Thymus (tissue), 11 donors: ENCODE data around the gene PTGER1. TPM values are rescaled to one million over a fixed set of nuclear protein-coding genes. Genes with fewer than 3 reads are reported as not detected.

Experiments used
- DNase-seq, 9 donors: peaks; one replicate each; pipeline ENCODE4 v3.0.0-alpha.2; 2013; ENCODE audit warnings: low spot score in 9 of 9, low read depth in 6 of 9, missing footprints in 1 of 9
- H3K27ac ChIP-seq, 2 donors: one replicate each; pipeline ENCODE4 v1.5.1; 2013; ENCODE audit warnings: control low read depth in 1 of 2, low read depth in 1 of 2, low read length in 1 of 2, mild to moderate bottlenecking in 1 of 2, moderate library complexity in 1 of 2
- H3K27me3 ChIP-seq, 2 donors: one replicate each; pipeline ENCODE4 v1.5.1; 2013; ENCODE audit warnings: low read length in 1 of 2; ENCODE audit not compliant: control insufficient read depth in 2 of 2, insufficient read depth in 1 of 2
- H3K36me3 ChIP-seq, 2 donors: one replicate each; pipeline ENCODE4 v1.5.1; 2013; ENCODE audit warnings: low read length in 1 of 2, mild to moderate bottlenecking in 1 of 2, moderate library complexity in 1 of 2; ENCODE audit not compliant: control insufficient read depth in 2 of 2, insufficient read depth in 2 of 2
- H3K4me1 ChIP-seq, 2 donors: one replicate each; pipeline ENCODE4 v1.5.1; 2013; ENCODE audit warnings: low read length in 2 of 2; ENCODE audit not compliant: control insufficient read depth in 2 of 2, insufficient read depth in 2 of 2
- H3K4me3 ChIP-seq, 2 donors: one replicate each; pipeline ENCODE4 v1.5.1; 2013; ENCODE audit warnings: low read length in 2 of 2, control low read depth in 1 of 2, mild to moderate bottlenecking in 1 of 2
- H3K9me3 ChIP-seq, 2 donors: one replicate each; pipeline ENCODE4 v1.5.1; 2013; ENCODE audit warnings: low read length in 1 of 2, mild to moderate bottlenecking in 1 of 2; ENCODE audit not compliant: control insufficient read depth in 2 of 2, insufficient read depth in 1 of 2
- WGBS: extraction: QIAGEN DNeasy Blood & Tissue Kit; methylation state at CpG from one replicate; pipeline ENCODE4 v1.1.7; 2013; 5-methylcytosine and 5-hydroxymethylcytosine counted together
- polyA plus RNA-seq: library from polyadenylated mRNA; stranded (reverse); fragments of 200-250 nt; gene quantifications from one replicate; pipeline ENCODE4 v1.2.3, GENCODE V29; 2013
- total RNA-seq: library from RNA; stranded (reverse); fragments of 120-200 nt; gene quantifications from one replicate; pipeline ENCODE4 v1.2.4, GENCODE V29; 2013
- donor health status: healthy.

The PTGER1 gene
- total and polyA plus RNA-seq, 2 donors: 0.11 TPM; not detected in 1

DNA sequence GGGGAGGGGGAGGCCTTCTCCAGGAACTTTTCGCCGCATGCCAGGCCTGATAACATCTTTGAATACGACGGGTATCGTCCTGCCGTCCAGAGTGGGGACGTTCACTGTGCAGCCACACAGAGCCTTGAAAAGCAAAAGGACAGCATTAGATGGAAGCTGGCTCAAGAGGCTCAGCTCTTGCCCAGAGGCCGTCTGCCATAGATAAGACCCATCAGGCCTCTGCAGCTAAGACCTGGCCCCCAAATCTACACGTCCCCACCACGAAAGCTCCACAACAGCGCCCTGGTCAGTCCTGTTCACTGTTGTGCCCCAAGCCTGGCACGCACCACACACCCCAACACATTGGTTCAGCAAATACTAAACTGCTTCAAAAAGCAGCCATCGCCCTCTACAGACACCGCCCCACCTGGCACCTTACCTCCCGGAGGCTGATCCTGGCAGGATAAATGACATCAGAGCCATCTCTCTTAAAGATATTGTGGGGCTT, 40.9 kb upstream of the PTGER1 start:
- Histone ChIP-seq H3K4me3 (peak overlapping the region; percentile 70 to 98), H3K27me3 (no peaks in the 10 kb centered on the region), H3K4me1 (peaks cover 25 to 46% of the 10 kb centered on the region in 2 donors), H3K36me3 (peaks cover 26 to 32% of the 10 kb centered on the region in 2 donors), H3K9me3 (peaks cover 0 to 4% of the 10 kb centered on the region in 2 donors), H3K27ac (peak overlapping the region in 1 of 2 donors; percentile 7)
- WGBS: 86% methylated on average over 15 of the region's 15 CpGs
- no peak for DNase-seq

- 95% methylated on average over 8 of the region's 8 CpGs for WGBS
- Histone ChIP-seq H3K4me1 (peaks cover 25 to 49% of the 10 kb centered on the region in 2 donors), H3K27me3 (no peaks in the 10 kb centered on the region), H3K36me3 (peaks cover 26 to 32% of the 10 kb centered on the region in 2 donors), H3K4me3 (peak overlapping the region in 1 of 2 donors; percentile 70), H3K9me3 (peaks cover 0 to 4% of the 10 kb centered on the region in 2 donors), H3K27ac (peak overlapping the region in 1 of 2 donors; percentile 28)
- DNase-seq: no peak
Observed at GRCh38 chr19:14515501-14516047, 40.4 kb upstream of the PTGER1 start.

- peak overlapping the region in 1 of 2 donors; percentile 23 for H3K27ac ChIP-seq
- H3K4me1 ChIP-seq: peaks cover 22 to 51% of the 10 kb centered on the region in 2 donors
- H3K36me3 ChIP-seq: peaks cover 26 to 32% of the 10 kb centered on the region in 2 donors
- H3K4me3 ChIP-seq: peak overlapping the region in 1 of 2 donors; percentile 6
- 96% methylated on average over 8 of the region's 8 CpGs for WGBS
- no peak for DNase-seq
- no peaks in the 10 kb centered on the region for H3K27me3 ChIP-seq
- no peaks in the 10 kb centered on the region for H3K9me3 ChIP-seq
Observed at GRCh38 chr19:14514215-14514863, 39.2 kb upstream of the PTGER1 start.

DNA sequence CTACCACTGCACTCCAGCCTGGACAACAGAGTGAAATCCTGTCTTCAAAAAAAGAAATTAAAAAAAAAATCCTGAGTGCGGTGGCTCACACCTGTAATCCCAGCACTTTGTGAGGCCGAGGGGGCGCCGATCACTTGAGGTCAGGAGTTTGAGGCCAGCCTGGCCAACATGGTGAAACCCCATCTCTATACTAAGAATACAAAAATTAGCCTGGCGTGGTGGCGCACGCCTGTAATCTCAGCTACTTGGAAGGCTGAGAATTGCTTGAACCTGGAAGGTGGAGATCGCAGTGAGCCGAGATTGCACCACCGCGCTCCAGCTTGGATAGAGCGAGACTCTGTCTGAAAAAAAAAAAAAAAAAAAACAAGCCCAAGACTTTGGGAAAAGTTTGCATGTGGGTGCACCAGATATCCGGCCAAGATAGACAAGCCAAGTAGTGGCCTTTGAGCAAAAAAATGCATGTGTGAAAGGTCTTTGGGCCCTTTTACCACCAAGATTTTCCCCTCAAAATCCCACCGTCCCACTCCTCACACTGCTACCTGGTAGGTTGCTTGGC, 37.3 kb upstream of the PTGER1 start:
- no peak for DNase-seq
- Histone ChIP-seq H3K36me3 (peaks cover 26 to 32% of the 10 kb centered on the region in 2 donors), H3K4me1 (peaks cover 35 to 62% of the 10 kb centered on the region in 2 donors), H3K27me3 (no peaks in the 10 kb centered on the region), H3K4me3 (no peak overlapping the region), H3K9me3 (no peaks in the 10 kb centered on the region), H3K27ac (no peak overlapping the region)
- WGBS: 98% methylated on average over 14 of the region's 14 CpGs

DNA sequence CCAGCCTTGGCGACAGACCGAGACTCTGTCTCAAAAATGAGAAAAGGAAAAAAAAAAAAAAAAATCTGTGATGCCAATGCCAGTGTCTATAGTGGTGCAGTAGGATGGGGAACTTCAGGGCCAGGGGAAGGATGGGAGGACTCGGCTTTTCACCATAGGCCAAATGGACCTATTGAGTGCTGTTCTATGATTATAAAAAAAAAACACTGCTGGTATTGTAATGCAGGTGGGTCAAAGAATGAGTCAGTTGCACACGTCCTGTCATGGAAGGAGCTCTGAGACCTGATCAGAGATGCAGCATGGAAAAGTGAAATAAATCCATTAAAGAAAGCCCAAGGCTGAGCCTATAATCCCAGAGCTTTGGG, 36.1 kb upstream of the PTGER1 start:
- Histone ChIP-seq H3K36me3 (peaks cover 22 to 27% of the 10 kb centered on the region in 2 donors), H3K27me3 (no peaks in the 10 kb centered on the region), H3K27ac (peak overlapping the region in 1 of 2 donors; percentile 27), H3K4me3 (no peak overlapping the region), H3K9me3 (no peaks in the 10 kb centered on the region), H3K4me1 (peaks cover 44 to 64% of the 10 kb centered on the region in 2 donors)
- no peak for DNase-seq
- 96% methylated on average over 4 of the region's 4 CpGs for WGBS

DNA sequence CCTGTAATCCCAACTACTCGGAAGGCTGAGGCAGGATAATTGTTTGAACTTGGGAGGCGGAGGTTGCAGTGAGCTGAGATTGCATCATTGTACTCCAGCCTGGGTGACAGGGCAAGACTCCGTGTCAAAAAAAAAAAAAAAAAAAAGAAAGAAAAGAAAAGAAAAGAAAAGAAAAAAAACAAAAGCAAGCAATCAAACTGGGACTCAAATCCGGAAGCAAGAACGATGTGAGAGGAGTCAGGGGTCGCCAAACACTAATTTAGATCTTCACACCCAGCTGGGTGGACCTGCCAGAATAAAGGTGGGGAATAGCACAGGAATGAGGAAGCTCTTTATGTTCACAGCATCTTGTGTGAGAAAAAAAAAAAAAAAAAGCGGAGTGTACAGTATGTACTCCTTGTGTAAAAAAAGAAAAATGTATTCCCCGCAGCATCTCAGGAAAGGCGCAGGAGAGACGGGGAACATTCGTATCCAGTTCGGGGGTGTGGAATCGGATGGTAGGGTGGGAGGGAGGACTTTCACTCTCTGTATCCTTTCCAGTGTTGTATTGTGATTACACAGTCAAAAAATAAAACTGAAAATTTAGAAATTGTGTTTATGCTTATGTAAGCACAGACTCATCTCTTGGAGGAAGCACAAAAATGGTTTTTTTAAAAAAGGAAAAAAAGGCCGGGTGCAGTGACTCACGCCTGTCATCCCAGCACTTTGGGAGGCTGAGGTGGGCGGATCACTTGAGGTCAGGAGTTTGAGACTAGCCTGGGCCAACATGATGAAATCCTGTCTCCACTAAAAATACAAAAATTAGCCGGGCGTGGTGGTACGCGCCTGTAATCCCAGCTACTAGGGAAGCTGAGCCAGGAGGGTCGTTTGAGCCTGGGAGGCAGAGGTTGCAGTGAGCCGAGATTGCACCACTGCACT, 35.4 kb upstream of the PTGER1 start:
- peaks cover 44 to 64% of the 10 kb centered on the region in 2 donors for H3K4me1 ChIP-seq
- H3K27ac ChIP-seq: peak overlapping the region in 1 of 2 donors; percentile 62
- no peaks in the 10 kb centered on the region for H3K9me3 ChIP-seq
- peaks cover 16 to 20% of the 10 kb centered on the region in 2 donors for H3K36me3 ChIP-seq
- WGBS: 84% methylated on average over 22 of the region's 22 CpGs
- H3K27me3 ChIP-seq: no peaks in the 10 kb centered on the region
- DNase-seq: no peak
- no peak overlapping the region for H3K4me3 ChIP-seq

DNA sequence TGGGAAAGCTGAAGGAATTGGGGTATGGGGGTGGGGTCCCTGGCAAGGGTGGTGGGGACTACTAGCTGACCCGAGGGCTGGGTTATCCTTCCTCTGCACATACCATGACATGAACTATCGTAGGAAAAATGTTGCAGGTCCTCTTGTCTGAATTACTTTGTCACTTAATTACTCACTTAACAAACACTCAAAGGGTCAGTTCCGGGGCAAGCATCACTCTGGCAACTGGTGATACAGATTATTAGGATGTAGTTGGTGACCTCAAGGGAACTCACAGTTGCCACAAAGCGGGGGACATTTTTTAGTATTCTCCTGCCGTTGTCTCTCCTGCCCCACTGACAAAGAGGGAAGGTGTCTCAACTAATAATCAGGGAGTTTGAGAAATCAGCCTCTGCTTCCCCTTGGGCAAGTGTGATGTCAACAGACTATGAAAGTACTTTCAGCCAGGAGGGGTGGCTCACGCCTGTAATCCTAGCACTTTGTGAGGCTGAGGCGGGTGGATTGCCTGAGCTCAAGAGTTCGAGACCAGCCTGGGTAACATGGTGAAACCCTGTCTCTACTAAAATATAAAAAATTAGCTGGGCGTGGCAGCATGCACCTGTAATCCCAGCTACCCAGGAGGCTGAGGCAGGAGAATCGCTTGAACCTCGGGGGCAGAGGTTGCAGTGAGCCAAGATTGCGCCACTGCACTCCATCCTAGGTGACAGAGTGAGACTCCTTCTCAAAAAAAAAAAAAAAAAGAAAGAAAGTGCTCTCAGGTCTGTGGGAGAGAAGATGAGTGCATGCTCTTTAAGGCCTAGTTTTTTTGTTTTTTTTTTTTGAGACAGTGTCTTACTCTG, 32.8 kb upstream of the PTGER1 start:
- no peak overlapping the region for H3K4me3 ChIP-seq
- peaks cover 39 to 62% of the 10 kb centered on the region in 2 donors for H3K4me1 ChIP-seq
- H3K9me3 ChIP-seq: no peaks in the 10 kb centered on the region
- no peaks in the 10 kb centered on the region for H3K36me3 ChIP-seq
- no peaks in the 10 kb centered on the region for H3K27me3 ChIP-seq
- no peak for DNase-seq
- 86% methylated on average over 12 of the region's 12 CpGs for WGBS
- H3K27ac ChIP-seq: peak overlapping the region; percentile 74 to 91

- no peaks in the 10 kb centered on the region for H3K9me3 ChIP-seq
- no peaks in the 10 kb centered on the region for H3K36me3 ChIP-seq
- WGBS: 53% methylated on average over 19 of the region's 19 CpGs
Observed at GRCh38 chr19:14505488-14506239, 30.5 kb upstream of the PTGER1 start.

More at GRCh38 chr19:14505488-14506239, 30.5 kb upstream of the PTGER1 start:
- H3K4me1 ChIP-seq: peaks cover 39 to 65% of the 10 kb centered on the region in 2 donors
- DNase-seq: peak in 3 of 9 donors; percentile 68 to 86 (median 78)
- H3K4me3 ChIP-seq: no peak overlapping the region
- peak overlapping the region; percentile 85 to 91 for H3K27ac ChIP-seq
- H3K27me3 ChIP-seq: no peaks in the 10 kb centered on the region
